Bronchial epithelial cell (primary cell): ENCODE measurements around the gene SLC38A8. TPM values are rescaled to one million over a fixed set of nuclear protein-coding genes. Genes with fewer than 3 reads are reported as not detected.
A peak's percentile ranks its signal among the peaks of the same experiment; 100 is the strongest.

Experiments used
- DNase-seq: peaks from one replicate; pipeline ENCODE4 v3.0.0-alpha.2; 2010; ENCODE audit warnings: low read depth
- FAIRE-seq: peaks from 2 replicates; lab custom pipeline; 2011; peaks lifted over from hg19 to GRCh38; lab: Jason Lieb, UNC
- H3K27me3 ChIP-seq: 2 replicates; pipeline ENCODE4 v1.5.1; 2011; ENCODE audit warnings: low read length; ENCODE audit not compliant: control insufficient read depth, insufficient read depth
- H3K36me3 ChIP-seq: 2 replicates; pipeline ENCODE4 v1.5.1; 2011; ENCODE audit warnings: low read length; ENCODE audit not compliant: control insufficient read depth, insufficient read depth
- H3K4me3 ChIP-seq: 2 replicates; pipeline ENCODE4 v1.5.1; 2011; ENCODE audit warnings: mild to moderate bottlenecking, low read depth, low read length, control low read depth
- CTCF ChIP-seq: IDR thresholded peaks from 2 replicates; pipeline ENCODE4 v1.5.1; 2011; ENCODE audit warnings: mild to moderate bottlenecking, moderate library complexity, low read length, control low read depth, inconsistent platforms; ENCODE audit not compliant: insufficient read depth, severe bottlenecking
- total RNA-seq: library from RNA; depleted of rRNA; stranded (reverse); fragments of >200 nt; gene quantifications from 2 replicates; pipeline ENCODE4 v1.2.1, GENCODE V29; 2014

Gene SLC38A8
- total RNA-seq, 1 donor from 2014 or later: not detected

GRCh38 chr16:84079664-84080063 is 37.1 kb upstream of the SLC38A8 start:
- FAIRE-seq (no peak), DNase-seq (no peak)
- no peaks in the 10 kb centered on the region for H3K27me3 ChIP-seq
- peaks cover 18% of the 10 kb centered on the region for H3K36me3 ChIP-seq
- no peak for TF ChIP-seq CTCF
- no peak overlapping the region for H3K4me3 ChIP-seq

GRCh38 chr16:84075376-84075775 is 32.8 kb upstream of the SLC38A8 start:
- Histone ChIP-seq H3K4me3 (no peak overlapping the region), H3K36me3 (peaks cover 16% of the 10 kb centered on the region)
- no peak for FAIRE-seq

GRCh38 chr16:84074721-84075120 is 32.1 kb upstream of the SLC38A8 start:
- DNase-seq: no peak
- no peaks in the 10 kb centered on the region for H3K27me3 ChIP-seq
- no peak for FAIRE-seq
- no peak for TF ChIP-seq CTCF
- peaks cover 16% of the 10 kb centered on the region for H3K36me3 ChIP-seq
- H3K4me3 ChIP-seq: no peak overlapping the region

More at GRCh38 chr16:84075376-84075775, 32.8 kb upstream of the SLC38A8 start:
- H3K27me3 ChIP-seq: no peaks in the 10 kb centered on the region
- no peak for DNase-seq
- no peak for TF ChIP-seq CTCF

- DNase-seq (peak; percentile 86), FAIRE-seq (no peak)
- no peaks in the 10 kb centered on the region for H3K27me3 ChIP-seq
- H3K36me3 ChIP-seq: peaks cover 19% of the 10 kb centered on the region
- no peak overlapping the region for H3K4me3 ChIP-seq
- no peak for TF ChIP-seq CTCF
Measured at GRCh38 chr16:84072014-84072413, 29.4 kb upstream of the SLC38A8 start.

GRCh38 chr16:84071121-84071520 is 28.5 kb upstream of the SLC38A8 start:
- FAIRE-seq: no peak
- no peak for TF ChIP-seq CTCF
- peaks cover 20% of the 10 kb centered on the region for H3K36me3 ChIP-seq

GRCh38 chr16:84069540-84069939 is 26.9 kb upstream of the SLC38A8 start:
- FAIRE-seq (no peak), DNase-seq (no peak)
- TF ChIP-seq CTCF: no peak
- no peaks in the 10 kb centered on the region for H3K27me3 ChIP-seq
- H3K36me3 ChIP-seq: peaks cover 17% of the 10 kb centered on the region
- no peak overlapping the region for H3K4me3 ChIP-seq

More at GRCh38 chr16:84071121-84071520, 28.5 kb upstream of the SLC38A8 start:
- H3K27me3 ChIP-seq: no peaks in the 10 kb centered on the region
- no peak overlapping the region for H3K4me3 ChIP-seq
- no peak for DNase-seq
